Uterus (tissue), 2 donors: Measurements from ENCODE around the gene ZDHHC7.

Experiments
- POLR2A ChIP-seq, 2 donors: fragments of 450-650 bp; IDR thresholded peaks; one replicate each; pipeline ENCODE4 v1.6.1; 2016; ENCODE audit warnings: antibody characterized with exemption in 2 of 2, mild to moderate bottlenecking in 1 of 2, moderate library complexity in 1 of 2
- TF ChIP-seq, protein P1 (sequence below), 4 experiments: fragments of 200-600 bp in 2 of 4; fragments of 450-650 bp in 2 of 4; sonication (generic) in 2 of 4; IDR thresholded peaks; one replicate each; pipeline ENCODE4 v1.5.1; 2016 to 2019; ENCODE audit warnings: antibody characterized with exemption in 4 of 4, mild to moderate bottlenecking in 2 of 4, moderate library complexity in 1 of 4

DNA sequence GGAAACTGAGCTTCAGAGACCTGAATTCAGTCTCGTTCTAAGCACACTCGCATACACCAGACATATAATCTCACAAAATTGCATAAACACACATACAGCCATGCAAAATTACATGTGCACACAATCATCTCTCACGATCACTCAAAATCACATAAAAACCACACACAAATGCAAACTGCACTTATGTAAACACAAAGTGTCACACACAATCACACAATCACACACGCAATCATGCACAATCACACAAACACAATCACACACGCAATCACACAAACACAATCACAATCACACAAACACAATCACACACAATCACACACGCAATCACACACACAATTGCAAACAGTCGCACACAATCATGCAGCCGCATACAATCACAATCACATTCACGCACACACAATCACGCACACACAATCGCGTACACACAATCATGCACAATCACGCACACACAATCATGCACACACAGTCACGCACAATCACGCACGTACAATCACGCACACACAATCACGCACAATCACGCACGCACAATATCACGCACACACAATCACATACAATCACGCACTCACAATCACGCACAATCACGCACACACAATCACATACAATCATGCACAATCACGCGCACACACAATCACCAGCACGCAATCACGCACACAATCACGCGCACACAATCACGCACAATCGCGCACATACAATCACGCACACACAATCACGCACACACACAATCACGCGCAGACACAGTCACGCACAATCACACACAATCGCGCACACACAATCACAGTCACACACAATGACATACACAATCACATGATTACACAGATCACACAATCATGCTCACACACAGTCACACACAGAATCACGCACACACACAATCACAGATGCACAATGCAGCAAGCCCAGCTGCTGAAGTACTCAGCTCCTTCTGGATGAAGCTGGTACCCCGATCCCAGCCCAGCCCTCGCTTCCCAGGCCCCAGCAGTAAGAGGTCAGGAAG lies 45.6 kb downstream of the ZDHHC7 start:
- TF ChIP-seq, protein P1, sequence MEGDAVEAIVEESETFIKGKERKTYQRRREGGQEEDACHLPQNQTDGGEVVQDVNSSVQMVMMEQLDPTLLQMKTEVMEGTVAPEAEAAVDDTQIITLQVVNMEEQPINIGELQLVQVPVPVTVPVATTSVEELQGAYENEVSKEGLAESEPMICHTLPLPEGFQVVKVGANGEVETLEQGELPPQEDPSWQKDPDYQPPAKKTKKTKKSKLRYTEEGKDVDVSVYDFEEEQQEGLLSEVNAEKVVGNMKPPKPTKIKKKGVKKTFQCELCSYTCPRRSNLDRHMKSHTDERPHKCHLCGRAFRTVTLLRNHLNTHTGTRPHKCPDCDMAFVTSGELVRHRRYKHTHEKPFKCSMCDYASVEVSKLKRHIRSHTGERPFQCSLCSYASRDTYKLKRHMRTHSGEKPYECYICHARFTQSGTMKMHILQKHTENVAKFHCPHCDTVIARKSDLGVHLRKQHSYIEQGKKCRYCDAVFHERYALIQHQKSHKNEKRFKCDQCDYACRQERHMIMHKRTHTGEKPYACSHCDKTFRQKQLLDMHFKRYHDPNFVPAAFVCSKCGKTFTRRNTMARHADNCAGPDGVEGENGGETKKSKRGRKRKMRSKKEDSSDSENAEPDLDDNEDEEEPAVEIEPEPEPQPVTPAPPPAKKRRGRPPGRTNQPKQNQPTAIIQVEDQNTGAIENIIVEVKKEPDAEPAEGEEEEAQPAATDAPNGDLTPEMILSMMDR (IDR thresholded peaks at IDR 0.05): no peak
- TF ChIP-seq POLR2A (IDR thresholded peaks at IDR 0.05): no peak
